Natural killer cell treated with Interleukin-12 subunit alpha and Interleukin-12 subunit beta and Interleukin-15 and Interleukin-18, amount 100 ng/mL, for 72 hours (primary cell): ENCODE measurements around the gene IQCF6. TPM values are rescaled to one million over a fixed set of nuclear protein-coding genes. Genes with fewer than 3 reads are reported as not detected.
A peak's percentile ranks its signal among the peaks of the same experiment; 100 is the strongest.
"Not testable (repeated sequence)": the region's sequence is repeated elsewhere in the genome, so short reads cannot be mapped to it uniquely, and the experiment has no call there.

Experiments used
- ATAC-seq, 2 donors: fragments of 150-1000 bp; cut with Tn5 transposase in 1 of 2; sonication (Bioruptor Pico), chemical (Tn5 transposase) in 1 of 2; 2 replicates each; pipeline ENCODE4 v1.10.0; 2021
- DNase-seq: peaks from one replicate; pipeline ENCODE4 v3.0.0; 2022; ENCODE audit warnings: low spot score
- H3K27ac Mint-ChIP-seq, 2 donors: 1 replicate in 1 of 2; 2 replicates in 1 of 2; pipeline ENCODE4 v1.8.0; 2022; ENCODE audit warnings: mixed read lengths in 2 of 2, mild to moderate bottlenecking in 1 of 2, moderate library complexity in 1 of 2
- H3K27me3 Mint-ChIP-seq, 2 donors: 1 replicate in 1 of 2; 2 replicates in 1 of 2; pipeline ENCODE4 v1.8.0; 2022; ENCODE audit warnings: mixed read lengths in 2 of 2
- H3K36me3 Mint-ChIP-seq: one replicate; pipeline ENCODE4 v1.8.0; 2022; ENCODE audit warnings: mixed read lengths
- H3K4me1 Mint-ChIP-seq, 2 donors: 1 replicate in 1 of 2; 2 replicates in 1 of 2; pipeline ENCODE4 v1.8.0; 2022; ENCODE audit warnings: low read depth in 2 of 2, mixed read lengths in 2 of 2, mild to moderate bottlenecking in 1 of 2
- H3K4me3 Mint-ChIP-seq: one replicate; pipeline ENCODE4 v1.8.0; 2022; ENCODE audit warnings: mixed read lengths
- H3K9me3 Mint-ChIP-seq: 2 replicates; pipeline ENCODE4 v1.8.0; 2022; ENCODE audit warnings: mixed read lengths
- total RNA-seq, 2 donors: library from RNA; stranded (reverse); gene quantifications; one replicate each; pipeline ENCODE4 v1.2.3, GENCODE V29; 2022

The IQCF6 gene
- total RNA-seq, 2 donors from 2014 or later: not detected

- no peak overlapping the region for H3K27ac Mint-ChIP-seq
- no peak overlapping the region for H3K4me3 Mint-ChIP-seq
- H3K36me3 Mint-ChIP-seq: no peaks in the 10 kb centered on the region
- H3K9me3 Mint-ChIP-seq: no peaks in the 10 kb centered on the region
- DNase-seq (no peak), ATAC-seq (no peak)
- H3K27me3 Mint-ChIP-seq: peaks cover 0 to 24% of the 10 kb centered on the region in 2 donors
- peaks cover 0 to 17% of the 10 kb centered on the region in 2 donors for H3K4me1 Mint-ChIP-seq
Observed at GRCh38 chr3:51798411-51798963, 19.4 kb upstream of the IQCF6 start.

DNA sequence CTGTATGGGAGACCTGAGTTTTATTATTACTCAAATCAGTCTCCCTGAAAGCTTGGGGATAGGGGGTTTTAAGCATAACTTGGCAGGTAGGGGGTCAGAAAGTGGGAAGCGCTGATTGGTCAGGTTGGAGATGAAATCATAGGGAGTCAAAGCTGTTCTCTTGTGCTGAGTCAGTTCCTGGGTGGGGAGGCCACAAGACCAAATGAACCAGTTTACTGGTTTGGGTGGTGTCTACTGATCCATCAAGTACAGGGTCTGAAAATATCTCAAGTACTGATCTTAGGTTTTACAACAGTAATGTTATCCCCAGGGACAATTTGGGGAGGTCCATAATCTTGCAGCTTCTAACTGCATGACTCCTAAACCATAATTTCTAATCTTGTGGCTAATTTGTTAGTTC is 17.8 kb upstream of the IQCF6 start:
- peak; percentile 24 to 86 for ATAC-seq
- no peaks in the 10 kb centered on the region for H3K36me3 Mint-ChIP-seq
- DNase-seq: no peak
- H3K4me1 Mint-ChIP-seq: peaks cover 0 to 17% of the 10 kb centered on the region in 2 donors
- peak overlapping the region in 1 of 2 donors; percentile 26 for H3K27ac Mint-ChIP-seq
- no peaks in the 10 kb centered on the region for H3K9me3 Mint-ChIP-seq
- peak overlapping the region; percentile 3 for H3K4me3 Mint-ChIP-seq
- peaks cover 0 to 24% of the 10 kb centered on the region in 2 donors for H3K27me3 Mint-ChIP-seq

DNA sequence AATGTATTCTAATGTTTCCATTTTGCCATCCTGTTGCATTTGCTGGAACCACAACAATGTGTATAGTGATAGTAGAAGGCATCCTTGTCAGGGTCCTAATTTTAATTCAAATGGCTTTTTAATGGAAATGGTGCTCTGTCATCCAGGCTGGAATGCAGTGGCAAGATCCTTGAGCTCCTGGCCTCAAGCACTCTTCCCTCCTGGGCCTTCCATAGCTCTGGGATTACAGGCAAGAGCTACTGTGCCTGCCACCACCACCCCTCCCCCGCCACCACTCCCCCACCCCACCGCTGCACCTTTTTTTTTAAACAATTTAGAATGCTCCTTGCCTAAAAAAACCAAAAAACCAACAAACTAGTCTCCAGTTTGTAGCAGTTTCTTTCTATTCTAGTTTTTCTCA is 15.2 kb upstream of the IQCF6 start:
- H3K4me1 Mint-ChIP-seq: peaks cover 5 to 21% of the 10 kb centered on the region in 2 donors
- peaks cover 0 to 21% of the 10 kb centered on the region in 2 donors for H3K27me3 Mint-ChIP-seq
- DNase-seq (no peak), ATAC-seq (no peak)
- H3K9me3 Mint-ChIP-seq: no peaks in the 10 kb centered on the region
- no peak overlapping the region for H3K4me3 Mint-ChIP-seq
- no peaks in the 10 kb centered on the region for H3K36me3 Mint-ChIP-seq
- no peak overlapping the region for H3K27ac Mint-ChIP-seq

GRCh38 chr3:51792206-51792605 is 13.2 kb upstream of the IQCF6 start:
- Mint-ChIP-seq H3K27ac (no peak overlapping the region), H3K4me3 (no peak overlapping the region), H3K4me1 (peaks cover 9 to 19% of the 10 kb centered on the region in 2 donors), H3K36me3 (no peaks in the 10 kb centered on the region), H3K27me3 (peaks cover 2 to 15% of the 10 kb centered on the region in 2 donors), H3K9me3 (no peaks in the 10 kb centered on the region)
- DNase-seq (no peak), ATAC-seq (no peak)

GRCh38 chr3:51789437-51789836 is 10.4 kb upstream of the IQCF6 start:
- Mint-ChIP-seq H3K27ac (no peak overlapping the region), H3K4me1 (peaks cover 8 to 9% of the 10 kb centered on the region in 2 donors), H3K36me3 (no peaks in the 10 kb centered on the region), H3K27me3 (peaks cover 17 to 24% of the 10 kb centered on the region in 2 donors), H3K9me3 (no peaks in the 10 kb centered on the region), H3K4me3 (no peak overlapping the region)
- peak in 1 of 2 donors; percentile 17 for ATAC-seq
- DNase-seq: no peak

GRCh38 chr3:51787576-51787975 is 8.5 kb upstream of the IQCF6 start:
- not testable (repeated sequence) for H3K4me1 Mint-ChIP-seq, DNase-seq, H3K27ac Mint-ChIP-seq, H3K9me3 Mint-ChIP-seq, ATAC-seq, H3K4me3 Mint-ChIP-seq, H3K36me3 Mint-ChIP-seq
- peaks cover 21 to 30% of the 10 kb centered on the region in 2 donors for H3K27me3 Mint-ChIP-seq

DNA sequence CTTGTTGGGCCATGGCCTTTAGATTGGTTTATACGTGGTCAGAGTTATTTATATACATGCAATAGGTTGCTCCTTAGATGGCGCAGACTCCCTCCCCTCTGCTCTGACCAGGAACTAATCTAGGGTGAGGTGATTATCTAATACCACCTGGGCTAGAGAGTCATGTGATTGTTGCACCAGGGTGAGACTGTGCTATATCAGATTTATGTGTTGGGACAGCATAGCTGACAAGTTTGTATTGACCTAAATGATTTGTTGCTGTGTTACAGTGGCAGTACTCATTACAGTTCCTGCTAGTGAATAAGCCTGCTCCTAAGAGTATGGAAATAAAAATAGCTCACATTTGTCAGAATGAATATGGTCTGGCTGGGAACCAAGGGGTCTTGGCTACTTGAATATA is 7.2 kb upstream of the IQCF6 start:
- DNase-seq (no peak), ATAC-seq (no peak)
- Mint-ChIP-seq H3K9me3 (no peaks in the 10 kb centered on the region), H3K36me3 (no peaks in the 10 kb centered on the region), H3K4me3 (no peak overlapping the region), H3K27ac (no peak overlapping the region), H3K4me1 (peaks cover 8 to 9% of the 10 kb centered on the region in 2 donors), H3K27me3 (peaks cover 21 to 30% of the 10 kb centered on the region in 2 donors)

DNA sequence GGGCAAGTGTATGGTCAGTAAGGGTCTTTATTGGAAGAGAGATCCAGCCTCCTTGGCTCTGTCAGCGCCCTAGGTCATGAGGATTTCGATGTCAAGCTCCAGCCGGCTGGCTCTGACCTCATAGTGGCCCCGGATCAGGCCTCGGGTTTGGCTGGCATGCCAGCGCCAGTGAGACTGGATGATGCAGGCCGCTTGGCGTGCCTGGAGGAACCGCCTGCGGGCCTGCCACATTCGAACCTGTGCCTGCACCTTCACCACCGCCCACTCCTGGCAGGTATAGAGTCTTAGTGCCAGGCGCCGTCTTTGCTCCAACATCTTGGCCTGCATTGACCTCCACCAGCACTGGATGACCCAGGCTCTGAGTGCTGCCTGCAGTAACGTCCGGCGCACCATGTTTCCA is 483 bp downstream of the IQCF6 start:
- no peaks in the 10 kb centered on the region for H3K36me3 Mint-ChIP-seq
- peaks cover 13 to 19% of the 10 kb centered on the region in 2 donors for H3K27me3 Mint-ChIP-seq
- no peak overlapping the region for H3K27ac Mint-ChIP-seq
- no peaks in the 10 kb centered on the region for H3K9me3 Mint-ChIP-seq
- no peak for ATAC-seq
- DNase-seq: no peak
- H3K4me1 Mint-ChIP-seq: no peaks in the 10 kb centered on the region
- H3K4me3 Mint-ChIP-seq: no peak overlapping the region

- ATAC-seq: peak in 1 of 2 donors; percentile 15
- Mint-ChIP-seq H3K9me3 (no peaks in the 10 kb centered on the region), H3K27ac (no peak overlapping the region), H3K4me1 (no peaks in the 10 kb centered on the region), H3K36me3 (no peaks in the 10 kb centered on the region), H3K4me3 (no peak overlapping the region), H3K27me3 (peaks cover 18 to 25% of the 10 kb centered on the region in 2 donors)
- no peak for DNase-seq
Observed at GRCh38 chr3:51777985-51778384, 1.1 kb downstream of the IQCF6 start.

DNA sequence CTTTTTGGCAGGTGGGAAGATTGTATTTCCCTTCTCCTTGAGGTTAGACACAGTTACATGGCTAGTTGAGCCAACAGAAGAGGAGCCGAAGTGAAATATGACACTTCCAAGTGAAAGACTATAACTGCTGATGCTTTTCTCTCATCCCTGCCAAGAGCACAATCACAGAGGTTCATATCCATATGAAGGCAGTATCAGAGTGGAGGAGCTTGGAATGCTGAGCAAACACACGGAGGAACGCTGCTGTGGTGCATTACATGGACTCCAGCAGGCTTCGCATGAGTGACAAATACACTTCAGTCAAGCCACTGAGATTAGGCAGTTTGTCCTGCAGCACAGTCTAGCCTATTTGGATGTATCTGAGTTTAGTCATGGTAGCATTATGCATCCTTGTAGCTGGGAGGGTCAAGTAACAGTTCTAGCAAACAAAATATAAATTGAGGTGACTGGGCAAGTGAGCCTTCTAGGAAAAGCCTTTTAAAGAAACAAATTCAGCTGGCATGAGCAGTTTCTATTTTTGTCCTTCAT is 5.4 kb downstream of the IQCF6 start:
- H3K4me3 Mint-ChIP-seq: no peak overlapping the region
- H3K9me3 Mint-ChIP-seq: no peaks in the 10 kb centered on the region
- peaks cover 34% of the 10 kb centered on the region in 2 donors for H3K27me3 Mint-ChIP-seq
- no peak for DNase-seq
- H3K4me1 Mint-ChIP-seq: no peaks in the 10 kb centered on the region
- no peak overlapping the region for H3K27ac Mint-ChIP-seq
- no peak for ATAC-seq
- no peaks in the 10 kb centered on the region for H3K36me3 Mint-ChIP-seq

DNA sequence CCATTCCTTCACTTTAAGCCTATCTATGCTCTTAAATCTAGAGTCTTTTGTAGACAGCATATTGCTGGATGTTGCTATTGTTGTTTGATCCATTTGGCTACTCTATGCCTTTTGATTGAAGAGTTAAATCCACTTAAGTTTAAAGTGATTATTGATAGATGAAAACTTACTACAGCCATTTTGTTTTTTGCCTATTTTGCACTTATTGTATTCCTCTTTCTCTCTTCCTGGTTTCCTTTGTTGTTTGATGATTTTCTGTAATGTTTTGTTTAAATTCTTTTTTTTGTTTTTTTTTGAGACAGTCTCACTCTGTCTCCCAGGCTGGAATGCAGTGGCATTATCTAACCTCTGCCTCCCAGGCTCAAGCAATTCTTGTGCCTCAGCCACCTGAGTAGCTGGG is 19.8 kb downstream of the IQCF6 start:
- H3K27me3 Mint-ChIP-seq: peaks cover 25 to 44% of the 10 kb centered on the region in 2 donors
- H3K27ac Mint-ChIP-seq: no peak overlapping the region
- no peak overlapping the region for H3K4me3 Mint-ChIP-seq
- ATAC-seq: no peak
- no peak for DNase-seq
- peaks cover 28% of the 10 kb centered on the region for H3K36me3 Mint-ChIP-seq
- peaks cover 9% of the 10 kb centered on the region for H3K9me3 Mint-ChIP-seq
- no peaks in the 10 kb centered on the region for H3K4me1 Mint-ChIP-seq

GRCh38 chr3:51753763-51754750 is 25.0 kb downstream of the IQCF6 start:
- ATAC-seq, H3K4me3 Mint-ChIP-seq, H3K9me3 Mint-ChIP-seq, H3K27ac Mint-ChIP-seq, H3K4me1 Mint-ChIP-seq, DNase-seq: not testable (repeated sequence)
- Mint-ChIP-seq H3K27me3 (peaks cover 27 to 52% of the 10 kb centered on the region in 2 donors), H3K36me3 (peaks cover 11% of the 10 kb centered on the region)

GRCh38 chr3:51751287-51751686 is 27.8 kb downstream of the IQCF6 start:
- ATAC-seq: no peak

GRCh38 chr3:51750878-51751277 is 28.2 kb downstream of the IQCF6 start:
- no peaks in the 10 kb centered on the region for H3K9me3 Mint-ChIP-seq
- no peak overlapping the region for H3K4me3 Mint-ChIP-seq

More at GRCh38 chr3:51751287-51751686, 27.8 kb downstream of the IQCF6 start:
- Mint-ChIP-seq H3K4me3 (no peak overlapping the region), H3K27ac (no peak overlapping the region), H3K27me3 (peaks cover 18 to 25% of the 10 kb centered on the region in 2 donors), H3K4me1 (no peaks in the 10 kb centered on the region), H3K9me3 (no peaks in the 10 kb centered on the region), H3K36me3 (peaks cover 7% of the 10 kb centered on the region)
- no peak for DNase-seq

More at GRCh38 chr3:51750878-51751277, 28.2 kb downstream of the IQCF6 start:
- DNase-seq: no peak
- Mint-ChIP-seq H3K36me3 (peaks cover 6% of the 10 kb centered on the region), H3K4me1 (no peaks in the 10 kb centered on the region), H3K27ac (no peak overlapping the region), H3K27me3 (peaks cover 15 to 21% of the 10 kb centered on the region in 2 donors)
- ATAC-seq: no peak
